Measurements from ENCODE around the gene ST3GAL2.
"Not testable (repeated sequence)": the region's sequence is repeated elsewhere in the genome, so short reads cannot be mapped to it uniquely, and the experiment has no call there.

Gene ST3GAL2

DNA sequence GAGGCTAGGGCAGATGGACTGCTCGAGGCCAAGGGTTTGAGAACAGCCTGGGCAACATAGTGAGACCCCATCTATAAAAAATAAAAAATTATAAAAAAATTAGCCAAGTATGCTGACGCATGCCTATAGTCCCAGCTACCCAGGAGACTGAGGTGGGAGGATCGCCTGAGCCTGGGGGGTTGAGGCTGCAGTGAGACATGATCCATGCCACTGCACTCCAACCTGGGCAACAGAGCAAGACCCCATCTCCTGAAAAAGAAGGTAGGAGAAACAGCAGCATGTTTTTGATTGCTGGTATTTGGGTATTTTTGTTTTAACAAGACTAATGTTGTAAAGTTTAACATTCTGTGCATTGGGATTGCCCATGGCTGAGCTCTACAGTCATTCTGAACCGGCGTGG lies 101.1 kb downstream of the ST3GAL2 start:
- no peak for DNase-seq (ENCODE audit: low read depth in 2 of 2)

DNA sequence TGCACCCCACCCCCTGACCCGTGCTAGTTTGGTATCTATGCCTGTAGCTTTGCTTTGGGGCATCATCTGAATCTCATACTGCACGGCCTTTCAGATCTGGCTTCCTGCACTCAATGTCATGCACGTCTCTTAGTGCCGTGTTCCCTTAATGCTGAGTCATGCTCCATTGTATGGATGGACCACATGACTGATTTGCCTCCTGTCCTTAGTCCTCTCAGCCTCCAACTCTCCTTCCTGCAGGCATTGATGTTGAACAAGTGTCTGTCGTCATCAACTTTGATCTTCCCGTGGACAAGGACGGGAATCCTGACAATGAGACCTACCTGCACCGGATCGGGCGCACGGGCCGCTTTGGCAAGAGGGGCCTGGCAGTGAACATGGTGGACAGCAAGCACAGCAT lies 106.2 kb downstream of the ST3GAL2 start:
- DNase-seq (ENCODE audit: low read depth in 2 of 2): not testable (repeated sequence)

DNA sequence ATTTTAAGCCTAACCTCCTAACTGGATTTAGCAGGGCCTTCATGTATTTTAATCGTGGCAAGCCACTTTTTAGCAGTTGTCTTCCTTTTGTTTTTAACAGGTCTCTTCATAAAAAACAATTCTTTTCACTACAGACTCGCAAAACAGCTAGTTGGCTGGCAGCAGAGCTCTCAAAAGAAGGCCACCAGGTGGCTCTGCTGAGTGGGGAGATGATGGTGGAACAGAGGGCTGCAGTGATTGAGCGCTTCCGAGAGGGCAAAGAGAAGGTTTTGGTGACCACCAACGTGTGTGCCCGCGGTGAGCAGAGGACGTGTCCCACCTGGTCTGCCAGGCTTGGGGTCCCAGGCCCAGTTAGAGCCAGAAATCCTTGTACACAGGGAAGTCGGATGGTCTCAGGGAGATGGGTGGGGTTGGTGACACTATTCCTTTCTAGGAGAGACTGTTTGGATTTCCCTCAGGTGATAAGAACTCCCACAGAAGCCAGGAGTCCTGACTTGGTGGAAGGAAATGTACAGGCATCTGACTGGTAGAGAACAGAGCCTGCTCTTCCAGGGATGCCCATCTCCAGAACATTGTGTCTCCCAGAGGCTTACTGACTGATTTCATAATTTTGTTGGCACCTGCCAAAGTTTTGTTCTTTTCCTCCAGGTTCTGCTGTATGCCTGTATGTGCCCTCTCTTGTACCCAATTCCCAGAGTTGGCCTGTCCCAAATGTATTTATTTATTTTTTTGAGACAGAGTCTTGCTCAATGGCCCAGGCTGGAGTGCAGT lies 107.1 kb downstream of the ST3GAL2 start:
- DNase-seq (ENCODE audit: low read depth in 2 of 2): no peak

DNA sequence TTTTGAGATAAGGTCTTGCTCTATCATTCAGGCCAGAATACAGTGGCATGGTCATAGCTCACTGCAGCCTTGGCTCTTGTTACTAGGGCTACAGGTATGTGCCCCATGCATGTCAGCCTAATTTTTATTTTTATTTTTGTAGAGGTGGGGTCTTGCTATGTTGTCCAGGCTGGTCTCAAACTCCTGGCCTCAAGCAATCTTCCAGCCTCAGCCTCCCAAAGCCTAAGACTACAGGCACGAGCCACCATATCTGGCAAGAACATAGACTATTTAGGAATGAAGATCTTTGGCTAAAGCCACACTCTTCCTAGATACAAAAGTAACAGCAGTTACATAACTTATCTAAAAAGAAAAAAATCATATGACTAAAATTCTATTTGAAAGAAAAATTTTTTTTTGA lies 107.8 kb downstream of the ST3GAL2 start:
- DNase-seq (ENCODE audit: low read depth in 2 of 2): no peak
